Activated CD4-positive, alpha-beta T cell treated with anti-CD3 and anti-CD28 coated beads, Interleukin-2, amount 50 U/mL, for 48 hours (primary cell): ENCODE measurements around the gene ATF7.
"Not testable (repeated sequence)": the region's sequence is repeated elsewhere in the genome, so short reads cannot be mapped to it uniquely, and the experiment has no call there.

Experiments
- DNase-seq, 2 experiments: peaks; one replicate each; pipeline ENCODE4 v3.0.0-alpha.2; 2020

Gene ATF7

GRCh38 chr12:53594897-53595615 is 31.1 kb downstream of the ATF7 start:
- DNase-seq = no peak

GRCh38 chr12:53593707-53594106 is 32.5 kb downstream of the ATF7 start:
- DNase-seq = no peak

DNA sequence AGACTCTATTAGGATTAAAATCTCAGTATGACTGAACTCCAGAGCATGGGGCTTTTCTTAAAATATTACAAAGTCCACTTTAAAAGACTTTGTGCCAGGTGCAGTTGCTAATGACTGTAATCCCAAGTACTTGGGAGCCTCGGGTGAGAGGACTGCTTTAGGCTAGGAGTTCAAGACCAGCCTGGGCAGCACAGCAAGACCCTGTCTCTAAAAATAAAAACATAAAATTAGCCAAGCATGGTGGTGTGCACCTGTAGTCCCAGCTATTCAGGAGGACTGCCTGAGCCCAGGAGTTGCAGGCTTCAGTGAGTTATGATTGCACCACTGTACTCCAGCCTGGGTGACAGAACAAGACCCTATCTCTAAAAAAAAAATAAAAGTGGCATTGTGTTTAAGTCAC is 33.2 kb downstream of the ATF7 start:
- no peak for DNase-seq

DNA sequence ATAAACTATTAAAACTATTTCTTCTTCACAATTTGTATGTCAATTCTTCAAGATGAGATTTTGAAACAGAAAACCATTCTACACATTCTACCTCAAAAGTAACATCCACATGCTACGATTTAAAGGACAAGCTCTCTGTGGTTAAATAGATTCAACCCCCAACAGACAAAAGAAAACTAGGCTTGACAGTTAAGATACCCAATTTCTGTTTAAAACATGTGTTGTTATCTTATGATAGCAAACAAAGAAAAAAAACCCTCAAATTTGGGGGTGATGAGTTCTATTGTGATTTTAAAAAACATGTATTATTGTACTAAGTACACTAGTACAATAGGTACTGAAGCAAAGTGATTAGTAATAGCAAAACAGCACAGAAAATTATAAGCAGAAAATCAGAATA is 33.8 kb downstream of the ATF7 start:
- no peak for DNase-seq

GRCh38 chr12:53591301-53592206 is 34.6 kb downstream of the ATF7 start:
- no peak for DNase-seq

GRCh38 chr12:53590652-53591051 is 35.5 kb downstream of the ATF7 start:
- no peak for DNase-seq

- no peak for DNase-seq
Measured at GRCh38 chr12:53589915-53590314, 36.3 kb downstream of the ATF7 start.

DNA sequence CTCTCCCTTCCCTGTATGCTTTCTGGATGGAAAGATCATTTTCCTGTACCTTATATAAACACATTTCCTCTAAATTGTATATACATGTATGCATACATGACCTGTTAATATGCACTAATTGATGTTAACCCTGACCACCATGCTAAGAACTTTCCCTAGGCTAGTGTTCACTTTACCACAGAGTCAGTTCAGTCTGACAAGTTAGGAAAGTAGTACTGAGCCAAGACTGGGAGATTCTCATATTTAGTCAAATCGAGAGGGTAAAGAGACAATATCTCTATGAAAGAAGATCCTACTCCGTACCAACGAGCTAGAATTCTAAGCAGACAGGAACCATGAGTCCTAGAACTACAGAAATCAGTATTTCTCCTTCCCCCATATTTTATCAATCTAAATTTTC is 36.8 kb downstream of the ATF7 start:
- DNase-seq = no peak

- no peak for DNase-seq
Measured at GRCh38 chr12:53588123-53588522, 38.1 kb downstream of the ATF7 start.

DNA sequence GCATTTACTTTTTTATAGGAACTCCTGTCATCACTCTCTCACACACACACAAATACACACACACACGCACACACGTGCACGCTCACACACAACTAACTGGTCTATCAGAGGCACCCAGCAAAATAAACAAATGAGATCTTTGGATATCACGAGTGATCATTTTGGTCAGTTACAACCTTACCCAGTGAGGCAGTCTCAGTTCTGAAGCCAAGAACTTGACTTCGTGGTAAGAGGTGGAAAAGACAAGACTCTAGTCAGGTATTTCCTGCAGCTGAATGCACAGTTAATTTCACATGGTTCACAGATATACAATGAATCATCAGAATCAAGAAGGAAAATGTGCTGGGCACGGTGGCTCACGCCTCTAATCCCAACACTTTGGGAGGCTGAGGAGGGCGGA is 39.4 kb downstream of the ATF7 start:
- no peak for DNase-seq

DNA sequence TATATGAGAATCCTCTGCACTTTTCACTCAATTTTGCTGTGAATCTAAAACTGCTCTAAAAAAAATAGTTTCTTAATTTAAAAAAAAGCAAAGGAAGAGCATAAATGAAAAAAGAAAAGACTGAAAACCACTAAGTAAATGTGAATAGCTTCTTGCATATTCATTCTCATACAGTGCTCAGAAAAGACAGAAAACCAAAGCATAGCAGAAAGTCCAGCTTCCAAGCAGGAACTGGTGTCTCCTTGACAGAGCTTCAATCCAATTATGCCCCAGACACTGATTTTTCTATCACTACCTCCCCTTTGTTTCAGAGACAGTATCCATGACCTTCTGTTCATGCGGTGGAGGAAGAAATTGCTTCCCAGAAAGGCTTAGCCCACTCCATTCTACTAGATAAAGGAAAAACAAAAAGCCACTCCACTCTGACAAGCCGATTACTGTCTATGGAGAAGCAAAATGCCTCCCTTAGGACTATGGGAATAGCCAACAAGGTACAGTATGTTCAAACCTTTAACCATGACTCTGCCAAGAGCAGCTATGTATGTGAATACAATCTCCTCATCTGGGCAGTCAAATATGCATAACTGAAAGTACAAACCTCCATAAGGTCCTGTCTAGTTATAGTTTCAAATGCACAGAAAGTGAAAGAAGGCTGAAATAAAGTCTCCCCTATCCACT is 40.6 kb downstream of the ATF7 start:
- no peak for DNase-seq

DNA sequence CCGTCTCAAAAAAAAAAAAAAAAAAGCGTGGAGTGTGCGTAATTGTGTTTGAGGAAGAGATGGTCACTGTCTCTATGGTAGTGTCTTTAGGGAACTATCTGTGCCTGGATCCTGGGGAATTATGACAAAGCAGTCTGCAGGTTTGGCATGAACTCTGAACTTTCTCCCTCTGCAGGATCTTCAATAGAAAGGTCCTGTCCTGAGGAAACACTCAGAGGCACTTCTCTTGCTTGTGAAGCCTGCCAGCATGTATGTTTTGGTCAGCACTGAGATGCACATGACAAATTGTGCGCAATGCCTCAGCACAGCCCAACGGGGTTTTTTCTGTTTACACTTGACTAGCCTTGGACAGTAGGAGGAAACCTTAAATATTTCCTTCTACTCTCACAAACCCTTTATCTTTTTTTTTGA is 46.6 kb downstream of the ATF7 start:
- no peak for DNase-seq

GRCh38 chr12:53578783-53579182 is 47.4 kb downstream of the ATF7 start:
- no peak for DNase-seq

DNA sequence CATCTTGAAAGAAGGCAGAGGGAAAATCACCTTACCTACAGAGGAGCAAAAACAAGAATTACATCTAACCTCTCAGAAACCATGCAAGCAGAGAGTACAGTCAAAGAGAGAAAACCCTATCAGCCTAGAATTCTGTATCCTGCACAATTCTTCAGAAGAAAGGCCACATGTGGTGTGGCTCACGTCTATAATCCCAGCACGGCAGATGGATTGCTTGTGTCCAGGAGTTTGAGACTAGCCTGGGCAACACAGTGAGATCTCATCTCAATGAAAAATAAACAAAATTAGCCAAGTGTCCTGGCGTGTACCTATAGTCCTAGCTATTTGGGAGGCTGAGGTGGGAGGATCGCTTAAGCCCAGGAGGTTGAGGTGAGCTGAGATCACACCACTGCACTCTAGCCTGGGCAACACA is 48.2 kb downstream of the ATF7 start:
- no peak for DNase-seq

DNA sequence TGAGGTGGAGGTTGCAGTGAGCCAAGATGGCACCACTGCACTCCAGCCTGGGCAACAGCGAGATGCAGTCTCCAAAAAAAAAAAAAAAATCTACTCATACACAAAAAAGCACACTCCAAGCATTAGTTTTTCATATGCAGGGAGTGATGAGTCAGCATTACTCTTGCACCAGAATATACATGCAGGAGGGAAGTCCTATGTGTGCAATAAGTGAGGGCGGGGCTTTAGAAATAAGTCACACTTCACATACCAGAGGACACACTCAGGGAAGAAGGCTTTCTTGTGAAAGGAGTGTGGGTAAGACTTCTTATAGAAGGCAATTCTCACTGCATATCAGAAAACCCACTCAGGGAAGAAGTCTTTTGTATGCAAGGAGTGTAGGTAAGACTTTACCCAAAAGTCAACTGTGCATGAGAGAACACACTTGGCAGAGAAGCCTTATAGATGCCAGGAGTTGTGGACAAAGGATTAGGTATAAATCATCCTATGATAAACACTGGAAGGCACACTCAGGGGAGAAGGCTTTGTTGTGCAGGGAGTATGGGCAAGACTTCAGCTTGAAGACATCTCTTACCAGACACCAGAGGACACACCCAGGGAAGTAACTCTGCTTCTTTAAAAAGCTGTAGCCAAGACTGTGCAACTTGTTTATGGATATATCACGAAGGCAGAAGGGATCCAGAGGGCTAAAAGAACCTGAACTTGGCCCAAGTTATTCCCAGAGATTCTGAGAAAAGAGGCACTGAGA is 50.5 kb downstream of the ATF7 start:
- DNase-seq = no peak

DNA sequence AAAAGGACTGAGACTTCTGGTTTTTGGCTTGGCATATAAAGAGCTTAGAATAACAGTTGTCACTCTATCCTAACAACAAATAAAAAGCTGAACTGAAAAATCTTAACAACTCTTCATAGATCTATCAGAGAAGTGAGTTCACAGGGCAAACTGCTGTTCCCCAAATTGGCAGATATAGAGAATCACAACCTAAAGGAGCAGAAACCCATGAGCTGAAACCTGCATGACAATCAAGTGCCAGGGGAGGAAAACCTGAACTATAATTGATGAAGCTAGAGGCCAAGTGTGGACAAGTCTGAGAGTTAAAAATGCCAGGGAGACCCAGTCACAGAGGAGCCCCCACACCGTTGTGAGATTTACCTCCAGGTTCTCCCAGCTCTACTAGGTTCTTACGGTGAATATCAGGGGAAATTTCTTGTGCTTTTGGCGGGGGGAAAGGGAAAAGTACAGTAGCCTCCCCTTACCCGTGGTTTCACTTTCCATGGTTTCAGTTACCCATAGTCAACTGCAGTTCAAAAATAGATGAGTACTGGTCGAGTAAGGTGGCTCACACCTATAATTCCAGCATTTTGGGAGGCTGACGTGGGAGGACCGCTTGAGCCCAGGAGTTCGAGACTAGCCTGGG is 53.9 kb downstream of the ATF7 start:
- no peak for DNase-seq

GRCh38 chr12:53571295-53571694 is 54.9 kb downstream of the ATF7 start:
- DNase-seq = no peak

DNA sequence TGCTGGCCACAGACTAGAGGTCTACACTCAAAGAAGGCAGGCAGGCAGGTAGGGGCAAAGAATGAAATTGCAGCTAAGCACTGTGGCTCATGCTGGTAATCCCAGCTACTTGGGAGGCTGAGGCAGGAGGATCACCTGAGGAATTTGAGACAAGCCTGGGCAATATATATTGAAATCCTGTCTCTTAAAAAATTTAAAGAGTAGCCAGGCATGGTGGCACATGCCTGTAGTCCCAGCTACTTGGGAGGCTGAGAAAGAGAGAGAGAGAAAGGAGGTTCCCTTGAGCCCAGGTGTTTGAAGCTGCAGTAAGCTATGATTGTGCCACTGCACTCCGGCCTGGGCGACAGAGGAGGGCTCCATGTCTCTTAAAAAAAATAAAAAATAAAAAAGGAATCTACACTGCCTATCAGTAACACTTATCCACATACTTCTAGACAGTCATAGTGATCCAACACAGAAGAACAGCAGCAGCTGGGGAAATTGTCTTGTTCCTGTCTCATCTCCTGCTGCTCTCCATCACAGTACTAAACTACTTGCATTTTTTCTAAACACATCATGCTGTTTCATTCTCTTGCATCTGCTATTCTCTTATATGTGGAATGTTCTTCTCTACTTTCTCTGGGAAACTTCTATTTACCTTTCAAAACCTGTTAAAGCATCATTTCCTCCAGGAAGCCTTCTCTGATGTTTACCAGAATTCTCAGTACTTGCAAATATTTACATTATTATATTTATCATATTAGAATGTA is 57.2 kb downstream of the ATF7 start:
- DNase-seq = no peak

GRCh38 chr12:53567961-53568808 is 58.0 kb downstream of the ATF7 start:
- DNase-seq = no peak

DNA sequence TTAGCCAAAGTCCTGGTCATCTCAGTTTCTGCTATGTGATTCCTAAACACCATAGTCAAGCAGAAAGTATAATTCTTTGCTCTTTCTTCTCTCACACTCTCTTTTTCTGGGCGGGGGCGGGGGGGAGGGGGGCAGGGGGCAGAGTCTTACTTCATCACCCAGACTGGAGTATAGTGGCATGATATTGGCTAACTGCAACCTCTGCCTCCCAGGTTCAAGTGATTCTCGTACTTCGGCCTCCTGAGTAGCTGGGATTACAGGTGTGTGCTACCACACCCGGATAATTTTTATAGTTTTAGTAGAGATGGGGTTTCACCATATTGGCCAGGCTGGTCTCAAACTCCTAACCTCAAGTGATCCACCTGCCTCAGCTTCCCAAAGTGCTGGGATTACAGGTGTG is 60.8 kb downstream of the ATF7 start:
- DNase-seq = not testable (repeated sequence)

- DNase-seq = no peak
Measured at GRCh38 chr12:53564941-53565340, 61.2 kb downstream of the ATF7 start.
